Activated B cell treated with CpG ODN at 0.5 μM for 24 hours (primary cell): ENCODE measurements around the gene MAPK14. TPM values are rescaled to one million over a fixed set of nuclear protein-coding genes. Genes with fewer than 3 reads are reported as not detected.
A peak's percentile ranks its signal among the peaks of the same experiment; 100 is the strongest.

ENCODE experiments used
- ATAC-seq: fragments of 200-7000 bp; cut with Tn5 transposase; one replicate; pipeline ENCODE4 v1.10.0; 2021; ENCODE audit warnings: low read depth, mild to moderate bottlenecking, moderate library complexity
- CTCF ChIA-PET: fragments of 350-600 bp; sonication (Branson Sonifier 250); formaldehyde crosslinking; loops from one replicate; lab custom pipeline; 2021; ENCODE audit warnings: antibody characterized with exemption; lab: Charles Lee
- POLR2A ChIA-PET: fragments of 350-600 bp; sonication (Branson Sonifier 250); formaldehyde crosslinking; loops from one replicate; lab custom pipeline; 2021; ENCODE audit warnings: antibody characterized with exemption; lab: Charles Lee
- DNase-seq: peaks from one replicate; pipeline ENCODE4 v3.0.0; 2022
- H3K27ac Mint-ChIP-seq: one replicate; pipeline ENCODE4 v1.8.0; 2020; ENCODE audit warnings: mixed read lengths
- H3K27me3 Mint-ChIP-seq: one replicate; pipeline ENCODE4 v1.8.0; 2021; ENCODE audit warnings: mixed read lengths
- H3K36me3 Mint-ChIP-seq: one replicate; pipeline ENCODE4 v1.8.0; 2021; ENCODE audit warnings: low read depth, mixed read lengths
- H3K4me1 Mint-ChIP-seq: one replicate; pipeline ENCODE4 v1.8.0; 2021; ENCODE audit warnings: mixed read lengths
- H3K4me3 Mint-ChIP-seq: one replicate; pipeline ENCODE4 v1.8.0; 2020; ENCODE audit warnings: mild to moderate bottlenecking, mixed read lengths
- H3K9me3 Mint-ChIP-seq: one replicate; pipeline ENCODE4 v1.8.0; 2020; ENCODE audit warnings: mixed read lengths
- CTCF ChIP-seq: fragments of 200-600 bp; IDR thresholded peaks from one replicate; pipeline ENCODE4 v1.8.0; 2022; ENCODE audit warnings: antibody characterized with exemption, mild to moderate bottlenecking
- intact Hi-C: fragments of 100-400 bp; cut with micrococcal nuclease; formaldehyde crosslinking; loops from one replicate; pipeline ENCODE4 v1.15.1; 2024
- total RNA-seq: library from RNA; stranded (reverse); gene quantifications from 2 replicates; pipeline ENCODE4 v1.2.3, GENCODE V29; 2022

The MAPK14 gene
- total RNA-seq, 1 donor from 2014 or later = 45.4 TPM

GRCh38 chr6:36023996-36024795 is 3.4 kb upstream of the MAPK14 start, which contains the start of gene SLC26A8:
SLC26A8 (minus strand) TSS chr6:36024641; CDS start chr6:36019707, 4,934 bp downstream.
- Mint-ChIP-seq H3K4me1 (peaks cover 13% of the 10 kb centered on the region), H3K9me3 (no peaks in the 10 kb centered on the region), H3K27ac (no peak within 1 kb of the TSS), H3K27me3 (peaks cover 16% of the 10 kb centered on the region), H3K36me3 (peaks cover 6% of the 10 kb centered on the region), H3K4me3 (no peak within 1 kb of the TSS)
- peak; percentile 16 for DNase-seq
- no peak for ATAC-seq
- ChIA-PET POLR2A (no interaction called here), CTCF (interaction anchor here (5.7 kb wide), 1 partner anchor 72 kb away, joined by 83 read pairs; no protein-coding TSS in a partner anchor)
- TF ChIP-seq CTCF = no peak
- intact Hi-C loops = no loop called here

GRCh38 chr6:36025260-36025931 is 2.2 kb upstream of the MAPK14 start:
- ChIA-PET POLR2A (interaction anchor here (3.9 kb wide), 1 partner anchor 70 kb away, joined by 31 read pairs; no protein-coding TSS in a partner anchor), CTCF (interaction anchor here (5.7 kb wide), 1 partner anchor 71 kb away, joined by 83 read pairs; no protein-coding TSS in a partner anchor)
- ATAC-seq (no peak), DNase-seq (no peak)
- peaks cover 16% of the 10 kb centered on the region for H3K27me3 Mint-ChIP-seq
- no peak overlapping the region for H3K4me3 Mint-ChIP-seq
- TF ChIP-seq CTCF = no peak
- H3K4me1 Mint-ChIP-seq = peaks cover 23% of the 10 kb centered on the region
- H3K9me3 Mint-ChIP-seq = no peaks in the 10 kb centered on the region
- H3K36me3 Mint-ChIP-seq = peaks cover 6% of the 10 kb centered on the region
- H3K27ac Mint-ChIP-seq = no peak overlapping the region
- intact Hi-C loops = no loop called here

- CTCF ChIA-PET = interaction anchor here (2.1 to 5.7 kb wide), 4 partner anchors 67 to 332 kb away, joined by 6 to 83 read pairs (median 10); no protein-coding TSS in a partner anchor
- Mint-ChIP-seq H3K4me3 (no peak overlapping the region), H3K4me1 (peaks cover 28% of the 10 kb centered on the region), H3K27ac (no peak overlapping the region), H3K9me3 (no peaks in the 10 kb centered on the region), H3K27me3 (peaks cover 16% of the 10 kb centered on the region), H3K36me3 (peaks cover 7% of the 10 kb centered on the region)
- TF ChIP-seq CTCF = no peak
- DNase-seq = no peak
- POLR2A ChIA-PET = interaction anchor here (3.9 kb wide), 1 partner anchor 69 kb away, joined by 31 read pairs; no protein-coding TSS in a partner anchor
- ATAC-seq = no peak
- intact Hi-C loops = loop anchor here (2.0 kb wide), 3 partner anchors 105 to 653 kb away; partner anchors contain the start of genes CDKN1A and SRPK1
Observed at GRCh38 chr6:36025932-36026327, 1.7 kb upstream of the MAPK14 start.

- Mint-ChIP-seq H3K4me3 (peak overlapping the region; percentile 92), H3K27ac (peak overlapping the region; percentile 92), H3K36me3 (peaks cover 7% of the 10 kb centered on the region), H3K27me3 (peaks cover 16% of the 10 kb centered on the region), H3K9me3 (no peaks in the 10 kb centered on the region), H3K4me1 (peaks cover 45% of the 10 kb centered on the region)
- ATAC-seq (peak; percentile 10), DNase-seq (no peak)
- no peak for TF ChIP-seq CTCF
- intact Hi-C loops = no loop called here
- CTCF ChIA-PET = interaction anchor here (0.9 to 5.7 kb wide), 14 partner anchors 10 to 395 kb away, joined by 3 to 83 read pairs (median 6); no protein-coding TSS in a partner anchor
- POLR2A ChIA-PET = interaction anchor here (0.6 to 3.9 kb wide), 16 partner anchors 10 to 1406 kb away, joined by 3 to 31 read pairs (median 6); partner anchors contain the start of genes BRPF3, MAPK13 and ZNF76
Observed at GRCh38 chr6:36028088-36028876, 674 bp downstream of the MAPK14 start.
